ENCODE results near the gene NOS2. TPM values are rescaled to one million over a fixed set of nuclear protein-coding genes. Genes with fewer than 3 reads are reported as not detected.
"Not testable (repeated sequence)": the region's sequence is repeated elsewhere in the genome, so short reads cannot be mapped to it uniquely, and the experiment has no call there.

NOS2 gene
- not detected for polyA plus RNA-seq (2012; ENCODE audit: missing spikeins)

- FAIRE-seq = no peak
- TF ChIP-seq POLR2A (IDR thresholded peaks at IDR 0.05; ENCODE audit: low read depth, low read length) (no peak), TAF1 (IDR thresholded peaks at IDR 0.05; ENCODE audit: borderline replicate concordance, low read depth, low read length) (no peak), POLR2AphosphoS5 (IDR thresholded peaks at IDR 0.05; ENCODE audit: low read depth, low read length) (no peak)
- DNase-seq (ENCODE audit: insufficient read length) = no peak
Measured at GRCh38 chr17:27800522-27800921, at the start of gene NOS2. NOS2 (minus strand) TSS chr17:27800529; CDS start chr17:27798809, 1,720 bp downstream.

GRCh38 chr17:27849474-27850185 lies 49.3 kb upstream of the NOS2 start:
- DNase-seq (ENCODE audit: insufficient read length) (no peak), FAIRE-seq (no peak)
- TF ChIP-seq POLR2A (IDR thresholded peaks at IDR 0.05; ENCODE audit: low read depth, low read length) (no peak), TAF1 (IDR thresholded peaks at IDR 0.05; ENCODE audit: borderline replicate concordance, low read depth, low read length) (no peak), POLR2AphosphoS5 (IDR thresholded peaks at IDR 0.05; ENCODE audit: low read depth, low read length) (no peak)

DNA sequence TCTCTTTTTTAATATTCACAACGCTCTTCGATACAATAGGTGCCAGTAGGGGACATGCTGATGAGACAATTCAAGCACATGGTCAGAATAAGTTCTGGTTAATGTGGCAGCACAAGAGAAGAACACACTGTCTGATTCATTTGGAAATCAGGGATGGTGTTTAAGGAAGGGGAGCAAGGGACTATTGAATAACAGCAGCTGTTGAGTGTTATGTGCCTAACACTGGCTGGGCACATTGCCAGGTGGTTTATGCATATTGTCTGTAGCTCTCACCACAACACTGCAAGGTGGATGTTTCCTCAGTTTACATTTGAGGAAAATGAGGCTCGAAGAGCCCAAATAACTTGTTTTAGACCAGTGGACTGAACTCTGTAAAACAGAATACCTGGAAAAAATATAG lies 48.6 kb upstream of the NOS2 start:
- FAIRE-seq = no peak
- TF ChIP-seq POLR2AphosphoS5 (IDR thresholded peaks at IDR 0.05; ENCODE audit: low read depth, low read length) = no peak
- TF ChIP-seq POLR2A (IDR thresholded peaks at IDR 0.05; ENCODE audit: low read depth, low read length) = no peak
- no peak for TF ChIP-seq TAF1 (IDR thresholded peaks at IDR 0.05; ENCODE audit: borderline replicate concordance, low read depth, low read length)
- DNase-seq (ENCODE audit: insufficient read length) = no peak

DNA sequence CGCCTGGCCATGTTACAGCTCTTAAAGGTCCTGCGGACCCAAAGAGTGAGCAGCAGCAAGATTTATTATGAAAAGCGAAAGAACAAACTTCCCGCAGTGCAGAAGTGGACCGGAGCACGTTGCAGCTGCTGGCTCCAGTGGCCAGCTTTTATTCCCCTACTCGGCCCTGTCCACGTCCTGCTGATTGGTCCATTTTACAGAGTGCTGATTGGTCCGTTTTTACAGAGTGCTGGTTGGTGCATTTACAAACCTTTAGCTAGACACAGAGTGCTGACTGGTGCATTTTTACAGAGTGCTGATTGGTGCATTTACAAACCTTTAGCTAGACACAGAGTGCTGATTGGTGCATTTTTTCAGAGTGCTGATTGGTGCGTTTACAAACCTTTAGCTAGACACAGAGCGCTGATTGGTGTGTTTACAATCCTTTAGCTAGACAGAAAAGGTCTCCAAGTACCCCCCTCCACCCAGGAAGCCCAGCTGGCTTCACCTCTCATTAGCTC lies 46.5 kb upstream of the NOS2 start:
- not testable (repeated sequence) for FAIRE-seq; DNase-seq (ENCODE audit: insufficient read length)

- FAIRE-seq (no peak), DNase-seq (ENCODE audit: insufficient read length) (no peak)
- no peak for TF ChIP-seq TAF1 (IDR thresholded peaks at IDR 0.05; ENCODE audit: borderline replicate concordance, low read depth, low read length)
Measured at GRCh38 chr17:27846042-27846655, 45.8 kb upstream of the NOS2 start.

- FAIRE-seq (no peak), DNase-seq (ENCODE audit: insufficient read length) (no peak)
- TF ChIP-seq POLR2A (IDR thresholded peaks at IDR 0.05; ENCODE audit: low read depth, low read length) (no peak), TAF1 (IDR thresholded peaks at IDR 0.05; ENCODE audit: borderline replicate concordance, low read depth, low read length) (no peak), POLR2AphosphoS5 (IDR thresholded peaks at IDR 0.05; ENCODE audit: low read depth, low read length) (no peak)
Measured at GRCh38 chr17:27845264-27846041, 45.1 kb upstream of the NOS2 start.

DNA sequence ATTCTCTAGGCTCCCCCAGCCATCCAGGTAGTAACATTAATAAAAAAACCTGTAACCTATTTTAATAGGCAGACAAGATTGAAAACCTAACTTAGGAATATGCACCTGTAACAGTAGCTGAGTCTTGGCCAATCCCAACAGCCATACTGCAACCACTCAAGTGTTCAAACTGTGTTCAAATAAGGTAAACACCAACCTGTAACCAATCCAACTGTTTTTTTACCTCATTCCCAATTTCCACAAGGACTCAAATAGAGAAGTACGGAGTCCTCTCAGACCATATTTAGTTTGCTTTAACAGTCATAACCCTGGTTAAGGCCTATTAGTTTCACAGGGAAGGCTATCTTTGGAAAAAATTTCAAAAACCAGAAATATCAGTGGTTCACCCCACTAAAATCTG lies 40.4 kb upstream of the NOS2 start:
- FAIRE-seq (no peak), DNase-seq (ENCODE audit: insufficient read length) (no peak)
- no peak for TF ChIP-seq POLR2AphosphoS5 (IDR thresholded peaks at IDR 0.05; ENCODE audit: low read depth, low read length)
- no peak for TF ChIP-seq TAF1 (IDR thresholded peaks at IDR 0.05; ENCODE audit: borderline replicate concordance, low read depth, low read length)
- TF ChIP-seq POLR2A (IDR thresholded peaks at IDR 0.05; ENCODE audit: low read depth, low read length) = no peak

- FAIRE-seq; DNase-seq (ENCODE audit: insufficient read length): not testable (repeated sequence)
Measured at GRCh38 chr17:27840406-27840678, 40.0 kb upstream of the NOS2 start.

DNA sequence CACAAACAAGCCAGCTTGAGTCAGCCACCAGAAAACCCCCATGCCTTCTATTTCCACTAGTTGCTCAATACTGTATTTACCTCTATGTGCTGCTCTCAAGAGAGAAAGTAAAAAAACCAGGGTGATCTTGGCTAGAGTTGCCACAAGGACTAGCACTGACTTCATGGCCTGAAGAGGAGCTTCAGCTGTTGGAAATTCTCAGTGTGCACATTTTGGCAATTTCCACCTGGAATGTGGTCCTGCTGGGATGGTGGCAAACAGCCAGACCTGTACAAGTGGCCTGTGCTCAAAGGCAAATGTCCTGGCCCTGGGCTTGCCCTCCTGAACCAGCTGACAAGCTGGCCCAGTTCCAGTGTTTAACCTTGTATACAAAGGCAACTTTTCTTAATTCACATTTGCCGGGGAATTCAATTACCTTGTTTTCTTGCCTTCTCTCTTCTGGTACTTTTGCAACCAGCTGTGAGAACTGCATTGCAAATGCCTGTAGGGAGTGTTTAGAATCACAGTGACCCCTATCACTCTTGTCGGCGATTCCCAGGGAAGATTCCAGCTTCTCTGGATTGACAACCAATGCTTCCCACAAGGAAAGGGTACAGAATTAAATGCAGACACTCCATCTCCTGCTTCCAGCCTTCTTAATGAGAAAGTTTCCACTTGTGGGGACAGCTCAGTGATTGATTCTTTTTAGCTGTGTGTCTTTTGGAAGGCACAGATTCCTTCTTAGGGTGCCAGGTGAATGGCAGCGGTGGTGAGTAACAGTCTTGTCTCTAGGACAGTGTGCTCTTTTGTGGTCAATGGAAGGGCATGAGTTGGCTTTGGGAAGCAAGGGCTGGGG lies 39.5 kb upstream of the NOS2 start:
- DNase-seq (ENCODE audit: insufficient read length) = not testable (repeated sequence)
- FAIRE-seq = peak; percentile 77

DNA sequence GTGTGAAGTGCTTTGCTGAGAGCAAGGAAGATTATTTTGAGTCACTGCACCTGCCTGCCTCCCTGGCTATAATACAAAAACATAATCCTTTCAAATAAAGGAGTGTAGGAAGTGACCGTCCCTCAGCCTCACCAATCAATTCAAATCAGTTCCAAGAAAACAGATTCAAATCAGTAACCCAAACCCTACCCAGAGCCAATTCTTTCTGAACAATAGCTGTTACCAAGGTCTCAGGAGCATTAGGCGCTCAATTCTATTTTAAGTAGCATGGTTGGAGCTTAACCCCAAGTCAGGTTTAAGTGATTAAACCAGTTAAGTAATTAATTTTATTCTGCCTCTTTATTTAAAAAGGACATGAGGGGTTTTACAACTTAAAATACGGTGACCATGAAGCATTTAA lies 38.3 kb upstream of the NOS2 start:
- FAIRE-seq; DNase-seq (ENCODE audit: insufficient read length): not testable (repeated sequence)

DNA sequence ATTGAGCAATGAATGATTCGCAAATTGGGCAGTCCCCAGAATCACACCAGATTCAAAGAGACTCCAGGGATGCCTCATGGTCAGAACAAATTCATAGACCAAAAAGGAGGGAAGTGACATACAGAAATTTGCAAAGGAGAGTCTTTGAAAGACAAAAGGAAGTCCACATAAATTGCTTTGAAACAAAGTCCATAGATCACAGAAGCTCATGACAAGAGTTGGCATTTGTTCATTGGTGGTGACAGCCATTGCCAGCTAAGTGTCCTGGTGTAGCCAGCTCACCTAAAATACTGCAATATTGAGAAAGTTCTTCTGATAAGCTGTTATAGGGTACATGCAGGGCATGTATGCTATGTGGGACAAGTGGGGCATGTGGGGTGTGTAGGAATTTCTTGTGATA lies 37.4 kb upstream of the NOS2 start:
- not testable (repeated sequence) for DNase-seq (ENCODE audit: insufficient read length)
- peak; percentile 70 for FAIRE-seq

DNA sequence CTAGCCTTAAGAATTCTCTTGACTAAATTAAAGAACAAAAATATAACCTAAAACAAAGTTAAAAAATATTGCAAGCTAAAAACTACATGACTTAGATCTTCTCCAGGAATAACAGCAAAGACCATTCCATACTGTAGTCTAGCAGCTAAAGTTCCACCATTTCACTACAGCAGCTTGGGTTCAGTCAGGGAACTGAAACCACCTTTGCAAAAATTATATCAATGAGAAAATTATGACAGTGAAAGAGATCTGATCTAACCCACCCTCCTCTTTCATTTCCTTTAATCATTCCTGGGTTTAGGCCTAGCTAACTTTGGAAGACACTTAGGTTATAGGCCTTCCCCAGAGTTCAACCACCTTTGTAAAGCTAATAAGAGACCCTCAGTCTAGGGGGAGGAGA lies 36.3 kb upstream of the NOS2 start:
- DNase-seq (ENCODE audit: insufficient read length) = no peak
- no peak for TF ChIP-seq POLR2A (IDR thresholded peaks at IDR 0.05; ENCODE audit: low read depth, low read length)
- TF ChIP-seq POLR2AphosphoS5 (IDR thresholded peaks at IDR 0.05; ENCODE audit: low read depth, low read length) = no peak
- no peak for TF ChIP-seq TAF1 (IDR thresholded peaks at IDR 0.05; ENCODE audit: borderline replicate concordance, low read depth, low read length)
- no peak for FAIRE-seq

All from GM12892 (cell line).